Measurements from ENCODE around the gene SMOC2. TPM values are rescaled to one million over a fixed set of nuclear protein-coding genes. Genes with fewer than 3 reads are reported as not detected.

Gene SMOC2
- total and polyA plus RNA-seq, 2 of the 13 experiments (the other 11 are each of a cell fraction or from before 2014, with no cell fraction given), result not detected

- in situ Hi-C loops (cut with HindIII; ENCODE audit: extremely low pct_ligation_motif_present, low pct_unique_long_range_greater_than_20kb), result no loop called here
- peaks cover 9 to 54% of the 10 kb centered on the region in 2 experiments for H3K27me3 ChIP-seq (ENCODE audit: control insufficient read depth in 1 of 2, insufficient read depth in 2 of 2, low read length in 2 of 2)
- FAIRE-seq, result no peak
- intact Hi-C loops (cut with micrococcal nuclease; ENCODE audit: unreplicated experiment), result no loop called here
- no peak overlapping the region for H2AFZ ChIP-seq (ENCODE audit: low read length)
- no peak overlapping the region for H3K4me3 ChIP-seq (replicated peaks in 1 of 3; ENCODE audit: insufficient read depth in 1 of 3, low read depth in 2 of 3, low read length in 3 of 3)
- TF ChIP-seq ZNF687 (CRISPR knock-in tag; IDR thresholded peaks at IDR 0.05) (no peak), PCBP1 (IDR thresholded peaks at IDR 0.05; ENCODE audit: borderline replicate concordance, low read depth, low read length) (no peak), NFRKB (IDR thresholded peaks at IDR 0.05) (no peak), ZNF512B (CRISPR knock-in tag; IDR thresholded peaks at IDR 0.05; ENCODE audit: borderline replicate concordance) (no peak), ZNF772 (CRISPR knock-in tag; IDR thresholded peaks at IDR 0.05) (no peak), ATF5 (CRISPR knock-in tag; IDR thresholded peaks at IDR 0.05; ENCODE audit: low read depth) (no peak)
- H3K4me2 ChIP-seq (ENCODE audit: low read depth, low read length), result no peak overlapping the region
- ATAC-seq, result no peak
- H4K20me1 ChIP-seq (ENCODE audit: insufficient read depth, low read length), result no peaks in the 10 kb centered on the region
- 51% methylated on average over 11 of the region's 11 CpGs for WGBS (ENCODE audit: low lambda C conversion rate)
- H3K9ac ChIP-seq (ENCODE audit: insufficient read depth, low read depth, low read length), result no peak overlapping the region
- ChIA-PET POLR2A (no interaction called here), CTCF (ENCODE audit: low intra/inter-chr PET ratio, low total read pairs) (no interaction called here)
- no peaks in the 10 kb centered on the region for H3K79me2 ChIP-seq (ENCODE audit: insufficient read depth, low read length)
- DNase-seq (ENCODE audit: low spot score), result no peak
- H3K4me1 ChIP-seq (ENCODE audit: insufficient read depth, low read length), result no peaks in the 10 kb centered on the region
- BruUV-seq (replicated peaks), result no TSS peak
- H3K9me3 ChIP-seq (ENCODE audit: low read length), result no peaks in the 10 kb centered on the region
- no peaks in the 10 kb centered on the region for H3K36me3 ChIP-seq (replicated peaks in 1 of 2; ENCODE audit: control insufficient read depth in 1 of 2, insufficient read depth in 2 of 2, low read length in 2 of 2)
- no peak overlapping the region for H3K27ac ChIP-seq (ENCODE audit: extremely low read length, insufficient read depth, low read length)
Observed at GRCh38 chr6:168600381-168600780, 159.4 kb downstream of the SMOC2 start.

All from HepG2 (cell line).